ENCODE results near the gene KCTD10.

KCTD10 gene

DNA sequence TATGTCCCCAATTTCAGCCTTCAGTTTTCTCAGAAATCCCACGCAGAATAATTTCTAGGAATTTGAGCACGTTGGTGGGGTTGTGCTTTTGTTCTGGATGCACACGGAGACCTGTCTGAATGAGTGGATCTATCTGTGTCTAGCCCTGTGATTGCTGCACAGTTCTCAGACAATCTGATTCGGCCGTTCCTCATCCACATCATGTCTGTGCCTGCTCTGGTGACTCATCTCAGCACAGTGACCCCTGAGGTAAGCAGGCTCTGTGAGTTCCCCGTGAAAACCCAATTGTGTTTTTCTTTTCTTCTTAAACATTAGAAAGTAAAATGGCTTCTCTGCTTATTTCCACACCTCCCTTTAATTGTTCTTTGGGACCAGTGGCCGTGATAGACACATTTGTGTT, 20.6 kb upstream of the KCTD10 start:
- no peaks in the 10 kb centered on the region for H3K4me1 ChIP-seq (ENCODE audit: insufficient read depth, low read length, poor library complexity, severe bottlenecking)
- no peaks in the 10 kb centered on the region for H3F3A ChIP-seq (ENCODE audit: low read depth)
- H3K9me3 ChIP-seq (ENCODE audit: insufficient read depth, low read depth, low read length): no peaks in the 10 kb centered on the region
- H3K4me2 ChIP-seq (ENCODE audit: low read depth, low read length, poor library complexity, severe bottlenecking): no peak overlapping the region
- H3K27me3 ChIP-seq (ENCODE audit: insufficient read depth, low read length, poor library complexity, severe bottlenecking): no peaks in the 10 kb centered on the region
- no peak overlapping the region for H3K9ac ChIP-seq (ENCODE audit: low read depth, low read length, poor library complexity, severe bottlenecking)
- TF ChIP-seq, protein P1, sequence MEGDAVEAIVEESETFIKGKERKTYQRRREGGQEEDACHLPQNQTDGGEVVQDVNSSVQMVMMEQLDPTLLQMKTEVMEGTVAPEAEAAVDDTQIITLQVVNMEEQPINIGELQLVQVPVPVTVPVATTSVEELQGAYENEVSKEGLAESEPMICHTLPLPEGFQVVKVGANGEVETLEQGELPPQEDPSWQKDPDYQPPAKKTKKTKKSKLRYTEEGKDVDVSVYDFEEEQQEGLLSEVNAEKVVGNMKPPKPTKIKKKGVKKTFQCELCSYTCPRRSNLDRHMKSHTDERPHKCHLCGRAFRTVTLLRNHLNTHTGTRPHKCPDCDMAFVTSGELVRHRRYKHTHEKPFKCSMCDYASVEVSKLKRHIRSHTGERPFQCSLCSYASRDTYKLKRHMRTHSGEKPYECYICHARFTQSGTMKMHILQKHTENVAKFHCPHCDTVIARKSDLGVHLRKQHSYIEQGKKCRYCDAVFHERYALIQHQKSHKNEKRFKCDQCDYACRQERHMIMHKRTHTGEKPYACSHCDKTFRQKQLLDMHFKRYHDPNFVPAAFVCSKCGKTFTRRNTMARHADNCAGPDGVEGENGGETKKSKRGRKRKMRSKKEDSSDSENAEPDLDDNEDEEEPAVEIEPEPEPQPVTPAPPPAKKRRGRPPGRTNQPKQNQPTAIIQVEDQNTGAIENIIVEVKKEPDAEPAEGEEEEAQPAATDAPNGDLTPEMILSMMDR (conservative IDR thresholded peaks at IDR 0.05; ENCODE audit: low read length): no peak
- no peak for TF ChIP-seq EZH2phosphoT487 (IDR thresholded peaks at IDR 0.05; ENCODE audit: borderline replicate concordance)
- H3K36me3 ChIP-seq (ENCODE audit: insufficient read depth, low read length): peaks cover 10% of the 10 kb centered on the region; the same call in 1 of the 2 replicates
- H3K9me2 ChIP-seq (replicated peaks; ENCODE audit: low read depth, low read length): no peaks in the 10 kb centered on the region
- H3K4me3 ChIP-seq (ENCODE audit: low read length, poor library complexity, severe bottlenecking): no peak overlapping the region
- no peak overlapping the region for H2AFZ ChIP-seq (ENCODE audit: low read length)
- no peaks in the 10 kb centered on the region for H3K79me2 ChIP-seq (ENCODE audit: insufficient read depth, low read length)
- H4K20me1 ChIP-seq (ENCODE audit: insufficient read depth, low read length, poor library complexity, severe bottlenecking): no peaks in the 10 kb centered on the region

DNA sequence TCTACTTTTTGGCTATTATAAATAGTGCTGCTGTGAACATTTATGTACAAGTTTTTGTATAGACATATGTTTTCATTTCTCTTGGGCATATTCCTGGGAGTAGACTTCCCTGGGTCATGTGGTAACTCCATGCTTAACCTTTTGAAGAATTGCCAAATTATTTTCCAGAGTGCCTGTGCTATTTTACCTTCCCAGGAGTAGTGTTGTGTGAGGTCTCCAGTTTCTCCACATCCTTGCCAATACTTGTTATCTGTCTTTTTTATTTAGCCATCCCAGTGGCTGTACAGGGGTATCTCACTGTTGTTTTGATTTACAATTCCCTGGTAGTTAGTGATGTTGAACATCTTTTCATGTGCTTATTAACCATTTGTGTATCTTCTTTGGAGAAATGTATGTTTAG, 19.2 kb upstream of the KCTD10 start:
- Histone ChIP-seq H3K9ac (ENCODE audit: low read depth, low read length, poor library complexity, severe bottlenecking) (no peak overlapping the region), H3K27me3 (ENCODE audit: insufficient read depth, low read length, poor library complexity, severe bottlenecking) (no peaks in the 10 kb centered on the region), H4K20me1 (ENCODE audit: insufficient read depth, low read length, poor library complexity, severe bottlenecking) (no peaks in the 10 kb centered on the region), H3K79me2 (ENCODE audit: insufficient read depth, low read length) (no peaks in the 10 kb centered on the region), H3K4me2 (ENCODE audit: low read depth, low read length, poor library complexity, severe bottlenecking) (no peak overlapping the region), H2AFZ (ENCODE audit: low read length) (no peak overlapping the region), H3K4me3 (ENCODE audit: low read length, poor library complexity, severe bottlenecking) (no peak overlapping the region), H3K4me1 (ENCODE audit: insufficient read depth, low read length, poor library complexity, severe bottlenecking) (no peaks in the 10 kb centered on the region), H3F3A (ENCODE audit: low read depth) (no peaks in the 10 kb centered on the region), H3K36me3 (ENCODE audit: insufficient read depth, low read length) (peaks cover under 1% of the 10 kb centered on the region; the same call in 1 of the 2 replicates), H3K9me2 (replicated peaks; ENCODE audit: low read depth, low read length) (no peaks in the 10 kb centered on the region), H3K9me3 (ENCODE audit: insufficient read depth, low read depth, low read length) (no peaks in the 10 kb centered on the region)
- TF ChIP-seq EZH2phosphoT487 (IDR thresholded peaks at IDR 0.05; ENCODE audit: borderline replicate concordance): no peak
- TF ChIP-seq, protein P1 (conservative IDR thresholded peaks at IDR 0.05; ENCODE audit: low read length): no peak

DNA sequence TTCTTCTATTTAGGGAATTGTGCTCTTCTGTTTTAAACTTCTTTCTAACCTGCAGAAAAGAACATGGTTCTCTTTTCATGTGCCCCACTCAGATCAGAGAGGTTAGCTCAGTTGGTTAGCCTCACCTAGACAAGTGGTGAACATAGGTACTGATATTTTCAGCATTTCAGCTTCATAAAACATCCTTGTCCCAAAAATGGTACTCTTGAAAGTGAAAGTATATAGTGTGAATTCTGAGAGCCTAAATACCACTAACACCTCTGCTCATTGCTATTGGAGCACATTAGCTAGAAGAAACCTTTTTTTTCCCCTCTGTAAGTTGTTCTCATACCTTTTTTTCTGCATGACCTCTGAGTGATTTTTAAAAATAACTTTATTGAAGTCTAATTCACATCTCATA, 17.9 kb upstream of the KCTD10 start:
- Histone ChIP-seq H3K79me2 (ENCODE audit: insufficient read depth, low read length) (no peaks in the 10 kb centered on the region), H3K4me2 (ENCODE audit: low read depth, low read length, poor library complexity, severe bottlenecking) (no peak overlapping the region), H3K9me2 (replicated peaks; ENCODE audit: low read depth, low read length) (no peaks in the 10 kb centered on the region), H3K36me3 (ENCODE audit: insufficient read depth, low read length) (peaks cover 5% of the 10 kb centered on the region; the same call in 1 of the 2 replicates), H3F3A (ENCODE audit: low read depth) (no peaks in the 10 kb centered on the region), H3K27me3 (ENCODE audit: insufficient read depth, low read length, poor library complexity, severe bottlenecking) (no peaks in the 10 kb centered on the region), H4K20me1 (ENCODE audit: insufficient read depth, low read length, poor library complexity, severe bottlenecking) (no peaks in the 10 kb centered on the region), H3K4me3 (ENCODE audit: low read length, poor library complexity, severe bottlenecking) (no peak overlapping the region), H3K9me3 (ENCODE audit: insufficient read depth, low read depth, low read length) (no peaks in the 10 kb centered on the region), H3K4me1 (ENCODE audit: insufficient read depth, low read length, poor library complexity, severe bottlenecking) (no peaks in the 10 kb centered on the region), H2AFZ (ENCODE audit: low read length) (no peak overlapping the region), H3K9ac (ENCODE audit: low read depth, low read length, poor library complexity, severe bottlenecking) (no peak overlapping the region)
- TF ChIP-seq, protein P1 (conservative IDR thresholded peaks at IDR 0.05; ENCODE audit: low read length): no peak
- TF ChIP-seq EZH2phosphoT487 (IDR thresholded peaks at IDR 0.05; ENCODE audit: borderline replicate concordance): no peak
